Subcutaneous adipose tissue (tissue), 4 donors: ENCODE data around the gene SELENOV. TPM values are rescaled to one million over a fixed set of nuclear protein-coding genes. Genes with fewer than 3 reads are reported as not detected.

Source experiments
- CTCF ChIP-seq: fragments of 450-650 bp; IDR thresholded peaks from one replicate; pipeline ENCODE4 v1.5.1; 2016; ENCODE audit warnings: low read depth, mild to moderate bottlenecking, control low read depth, antibody characterized with exemption, moderate library complexity
- total RNA-seq, 4 donors: library from RNA; depleted of rRNA; stranded (reverse); fragments of >200 nt; gene quantifications; one replicate each; pipeline ENCODE4 v1.1.0, GENCODE V29; 2016

Gene SELENOV
- total RNA-seq, 4 donors from 2014 or later: not detected

GRCh38 chr19:39566064-39566463 lies 51.1 kb downstream of the SELENOV start:
- no peak for TF ChIP-seq CTCF

- no peak for TF ChIP-seq CTCF
Observed at GRCh38 chr19:39568604-39569003, 53.7 kb downstream of the SELENOV start.

Other genes starting within 250 kb of the SELENOV start
- gene IFNL2, start 246.7 kb upstream of the SELENOV start, total RNA-seq: not detected
- gene IFNL1, start 218.7 kb upstream of the SELENOV start, total RNA-seq: not detected
- gene LRFN1, start 194.3 kb upstream of the SELENOV start, total RNA-seq: 1 to 10 TPM in 1 of 4 donors, under 1 TPM in 3; 0.33 to 1.0 (median 0.82) TPM
- 10 to 100 TPM; 33.9 to 75.1 (median 43.2) TPM for gene GMFG, start 179.1 kb upstream of the SELENOV start, total RNA-seq
- 10 to 100 TPM; 45.9 to 83.8 (median 49.4) TPM for gene SAMD4B, start 172.7 kb upstream of the SELENOV start, total RNA-seq
- 10 to 100 TPM; 24.3 to 32.4 (median 30.2) TPM for gene PAF1, start 124.0 kb upstream of the SELENOV start, total RNA-seq
- gene MED29, start 123.8 kb upstream of the SELENOV start, total RNA-seq: 10 to 100 TPM; 23.1 to 28.9 (median 26.4) TPM
- 100 to 1,000 TPM in 2 of 4 donors, 10 to 100 TPM in 2; 76.9 to 156 (median 95.5) TPM for gene ZFP36, start 108.3 kb upstream of the SELENOV start, total RNA-seq
- 10 to 100 TPM in 2 of 4 donors, 1 to 10 TPM in 2; 7.9 to 19.4 (median 10.0) TPM for gene PLEKHG2, start 102.5 kb upstream of the SELENOV start, total RNA-seq
- 1,000 to 10,000 TPM; 1,086 to 2,005 (median 1,454) TPM for gene RPS16, start 79.2 kb upstream of the SELENOV start, total RNA-seq
- gene SUPT5H, start 69.6 kb upstream of the SELENOV start, total RNA-seq: 10 to 100 TPM; 41.7 to 87.4 (median 59.6) TPM
- 10 to 100 TPM; 31.9 to 50.1 (median 38.6) TPM for gene TIMM50, start 34.3 kb upstream of the SELENOV start, total RNA-seq
- gene DLL3, start 16.2 kb upstream of the SELENOV start, total RNA-seq: not detected
- 1 to 10 TPM in 3 of 4 donors, under 1 TPM in 1; 0.65 to 3.3 (median 2.1) TPM for gene EID2B, start 17.7 kb downstream of the SELENOV start, total RNA-seq
- 10 to 100 TPM in 2 of 4 donors, 1 to 10 TPM in 2; 5.9 to 13.4 (median 9.0) TPM for gene EID2, start 25.0 kb downstream of the SELENOV start, total RNA-seq
- gene LGALS13, start 87.4 kb downstream of the SELENOV start, total RNA-seq: not detected
- gene LGALS16, start 140.8 kb downstream of the SELENOV start, total RNA-seq: not detected
- not detected for gene LGALS14, start 189.3 kb downstream of the SELENOV start, total RNA-seq
- gene CLC, start 222.9 kb downstream of the SELENOV start, total RNA-seq: not detected